ENCODE results near the gene PIF1. TPM values are rescaled to one million over a fixed set of nuclear protein-coding genes. Genes with fewer than 3 reads are reported as not detected.

PIF1 gene
- total RNA-seq (2014; rRNA removed; shearing (Covaris generic)) = 15.3 and 15.6 TPM in 2 replicates
- 6.1 and 7.8 TPM in 2 replicates for polyA plus RNA-seq (2015; cell fraction: cytosol; rRNA removed)
- 78.8 and 94.0 TPM in 2 replicates for polyA plus RNA-seq (2015; cell fraction: nucleus; rRNA removed)

- DNase-seq (ENCODE audit: low read depth) = peak; percentile 98
Measured at GRCh38 chr15:64825431-64826294, at the start of gene PIF1. PIF1 (minus strand) TSS chr15:64825647; CDS start chr15:64824335, 1,312 bp downstream.

- DNase-seq (ENCODE audit: low read depth) = no peak
Measured at GRCh38 chr15:64870353-64870752, 44.9 kb upstream of the PIF1 start.

GRCh38 chr15:64869501-64869900, 44.1 kb upstream of the PIF1 start:
- DNase-seq (ENCODE audit: low read depth) = no peak

- peak; percentile 54 for DNase-seq (ENCODE audit: low read depth)
Measured at GRCh38 chr15:64865998-64866520, 40.6 kb upstream of the PIF1 start.

- DNase-seq (ENCODE audit: low read depth) = no peak
Measured at GRCh38 chr15:64865126-64865997, 39.9 kb upstream of the PIF1 start.

- no peak for DNase-seq (ENCODE audit: low read depth)
Measured at GRCh38 chr15:64864068-64864467, 38.6 kb upstream of the PIF1 start.

GRCh38 chr15:64862408-64862807, 37.0 kb upstream of the PIF1 start:
- DNase-seq (ENCODE audit: low read depth) = no peak

GRCh38 chr15:64861960-64862359, 36.5 kb upstream of the PIF1 start:
- DNase-seq (ENCODE audit: low read depth) = no peak

- no peak for DNase-seq (ENCODE audit: low read depth)
Measured at GRCh38 chr15:64861331-64861730, 35.9 kb upstream of the PIF1 start.

- DNase-seq (ENCODE audit: low read depth) = no peak
Measured at GRCh38 chr15:64859226-64859625, 33.8 kb upstream of the PIF1 start.

- DNase-seq (ENCODE audit: low read depth) = no peak
Measured at GRCh38 chr15:64858021-64858575, 32.7 kb upstream of the PIF1 start.

- DNase-seq (ENCODE audit: low read depth) = no peak
Measured at GRCh38 chr15:64857421-64857820, 32.0 kb upstream of the PIF1 start.

GRCh38 chr15:64856429-64857145, 31.1 kb upstream of the PIF1 start:
- DNase-seq (ENCODE audit: low read depth) = peak; percentile 61

GRCh38 chr15:64855205-64855975, 29.9 kb upstream of the PIF1 start:
- no peak for DNase-seq (ENCODE audit: low read depth)

- no peak for DNase-seq (ENCODE audit: low read depth)
Measured at GRCh38 chr15:64854526-64854925, 29.1 kb upstream of the PIF1 start.

GRCh38 chr15:64854041-64854440, 28.6 kb upstream of the PIF1 start:
- DNase-seq (ENCODE audit: low read depth) = peak; percentile 42

- DNase-seq (ENCODE audit: low read depth) = no peak
Measured at GRCh38 chr15:64851503-64851840, 26.0 kb upstream of the PIF1 start.

GRCh38 chr15:64850778-64851502, 25.5 kb upstream of the PIF1 start:
- DNase-seq (ENCODE audit: low read depth) = no peak

Data from HT1080 (cell line).